Fibroblast of pulmonary artery (primary cell): ENCODE results near the gene ATP6V0E1.

ENCODE experiments used
- DNase-seq: peaks from one replicate; pipeline ENCODE4 v3.0.0-alpha.2; 2010; ENCODE audit warnings: low read depth
- H3K4me3 ChIP-seq: replicated peaks from 2 replicates; pipeline ENCODE4 v1.5.1; 2011; ENCODE audit warnings: low read depth, mild to moderate bottlenecking, control low read depth, low read length, moderate library complexity
- CTCF ChIP-seq: IDR thresholded peaks from 2 replicates; pipeline ENCODE4 v1.5.1; 2011; ENCODE audit warnings: mild to moderate bottlenecking, control low read depth, low read length, inconsistent platforms; ENCODE audit errors: missing control alignments

Gene ATP6V0E1

GRCh38 chr5:172949426-172949825, 34.1 kb upstream of the ATP6V0E1 start:
- TF ChIP-seq CTCF, result no peak

GRCh38 chr5:172950176-172950965, 33.2 kb upstream of the ATP6V0E1 start:
- no peak for DNase-seq
- no peak for TF ChIP-seq CTCF
- H3K4me3 ChIP-seq, result no peak overlapping the region

More at GRCh38 chr5:172949426-172949825, 34.1 kb upstream of the ATP6V0E1 start:
- DNase-seq, result no peak
- no peak overlapping the region for H3K4me3 ChIP-seq

GRCh38 chr5:172951371-172952033, 32.1 kb upstream of the ATP6V0E1 start:
- TF ChIP-seq CTCF, result no peak
- DNase-seq, result no peak
- no peak overlapping the region for H3K4me3 ChIP-seq

- no peak overlapping the region for H3K4me3 ChIP-seq
- DNase-seq, result no peak
- no peak for TF ChIP-seq CTCF
Measured at GRCh38 chr5:172952034-172952511, 31.5 kb upstream of the ATP6V0E1 start.

- peak; percentile 91 for DNase-seq
- no peak overlapping the region for H3K4me3 ChIP-seq
- TF ChIP-seq CTCF, result no peak
Measured at GRCh38 chr5:172953776-172954675, 29.5 kb upstream of the ATP6V0E1 start.

- no peak overlapping the region for H3K4me3 ChIP-seq
- no peak for TF ChIP-seq CTCF
- no peak for DNase-seq
Measured at GRCh38 chr5:172954751-172955159, 28.8 kb upstream of the ATP6V0E1 start.
